Measurements from ENCODE around the gene ANKRD12. TPM values are rescaled to one million over a fixed set of nuclear protein-coding genes. Genes with fewer than 3 reads are reported as not detected.

ANKRD12 gene
- polyA plus RNA-seq, 1 donor (not counting 4 experiments of a cell fraction or from before 2014, with no cell fraction given), result 8.0 TPM

- Histone ChIP-seq H2AFZ (ENCODE audit: control insufficient read depth, low read length) (no peak overlapping the region), H4K20me1 (ENCODE audit: control insufficient read depth, extremely low read depth, insufficient read depth, low read length) (no peaks in the 10 kb centered on the region), H3K4me2 (ENCODE audit: control insufficient read depth, extremely low read depth, insufficient read depth, low read depth, low read length) (no peak overlapping the region), H3K27ac (ENCODE audit: control insufficient read depth, insufficient read depth, low read length) (no peak overlapping the region), H3K27me3 (ENCODE audit: control insufficient read depth, extremely low read depth, insufficient read depth, low read length) (no peaks in the 10 kb centered on the region), H3K9me1 (ENCODE audit: control insufficient read depth, extremely low read depth, insufficient read depth, low read length) (no peaks in the 10 kb centered on the region), H3K79me2 (ENCODE audit: control insufficient read depth, insufficient read depth, low read length) (peaks cover under 1% of the 10 kb centered on the region), H3K36me3 (ENCODE audit: control insufficient read depth in 2 of 2, extremely low read depth in 1 of 2, insufficient read depth in 2 of 2, low read length in 2 of 2) (peaks cover 0 to 3% of the 10 kb centered on the region in 2 experiments), H3K9ac (ENCODE audit: control insufficient read depth, extremely low read depth, insufficient read depth, low read length) (no peak overlapping the region), H3K4me3 (ENCODE audit: control insufficient read depth in 2 of 3, extremely low read depth in 1 of 3, insufficient read depth in 2 of 3, low read depth in 1 of 3, low read length in 3 of 3) (no peak overlapping the region), H3K4me1 (ENCODE audit: control insufficient read depth, extremely low read depth, insufficient read depth, low read length) (no peaks in the 10 kb centered on the region), H3K9me3 (ENCODE audit: control insufficient read depth, low read depth, low read length) (no peaks in the 10 kb centered on the region)
- dilution Hi-C loops (cut with MboI; ENCODE audit: extremely low pct_ligation_motif_present, low sequenced_read_pairs), result no loop called here
- no peak for FAIRE-seq
- TF ChIP-seq, protein P1, sequence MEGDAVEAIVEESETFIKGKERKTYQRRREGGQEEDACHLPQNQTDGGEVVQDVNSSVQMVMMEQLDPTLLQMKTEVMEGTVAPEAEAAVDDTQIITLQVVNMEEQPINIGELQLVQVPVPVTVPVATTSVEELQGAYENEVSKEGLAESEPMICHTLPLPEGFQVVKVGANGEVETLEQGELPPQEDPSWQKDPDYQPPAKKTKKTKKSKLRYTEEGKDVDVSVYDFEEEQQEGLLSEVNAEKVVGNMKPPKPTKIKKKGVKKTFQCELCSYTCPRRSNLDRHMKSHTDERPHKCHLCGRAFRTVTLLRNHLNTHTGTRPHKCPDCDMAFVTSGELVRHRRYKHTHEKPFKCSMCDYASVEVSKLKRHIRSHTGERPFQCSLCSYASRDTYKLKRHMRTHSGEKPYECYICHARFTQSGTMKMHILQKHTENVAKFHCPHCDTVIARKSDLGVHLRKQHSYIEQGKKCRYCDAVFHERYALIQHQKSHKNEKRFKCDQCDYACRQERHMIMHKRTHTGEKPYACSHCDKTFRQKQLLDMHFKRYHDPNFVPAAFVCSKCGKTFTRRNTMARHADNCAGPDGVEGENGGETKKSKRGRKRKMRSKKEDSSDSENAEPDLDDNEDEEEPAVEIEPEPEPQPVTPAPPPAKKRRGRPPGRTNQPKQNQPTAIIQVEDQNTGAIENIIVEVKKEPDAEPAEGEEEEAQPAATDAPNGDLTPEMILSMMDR (optimal IDR thresholded peaks at IDR 0.05 in 1 of 3, IDR thresholded peaks at IDR 0.05 in 1 of 3, conservative IDR thresholded peaks at IDR 0.05 in 1 of 3; ENCODE audit: extremely low read depth in 1 of 3, insufficient read depth in 2 of 3, low read length in 3 of 3), result no peak
- TF ChIP-seq EZH2 (IDR thresholded peaks at IDR 0.05; ENCODE audit: low read length), result no peak
- DNase-seq (ENCODE audit: low read depth, low spot score), result no peak
Observed at GRCh38 chr18:9184998-9185613, 48.5 kb downstream of the ANKRD12 start.

GRCh38 chr18:9188359-9189231 lies 52.0 kb downstream of the ANKRD12 start:
- FAIRE-seq, result peak; percentile 65
- dilution Hi-C loops (cut with MboI; ENCODE audit: extremely low pct_ligation_motif_present, low sequenced_read_pairs), result no loop called here
- TF ChIP-seq, protein P1 (optimal IDR thresholded peaks at IDR 0.05 in 1 of 3, IDR thresholded peaks at IDR 0.05 in 1 of 3, conservative IDR thresholded peaks at IDR 0.05 in 1 of 3; ENCODE audit: extremely low read depth in 1 of 3, insufficient read depth in 2 of 3, low read length in 3 of 3), result no peak
- TF ChIP-seq EZH2 (IDR thresholded peaks at IDR 0.05; ENCODE audit: low read length), result no peak

More at GRCh38 chr18:9188359-9189231, 52.0 kb downstream of the ANKRD12 start:
- H3K27me3 ChIP-seq (ENCODE audit: control insufficient read depth, extremely low read depth, insufficient read depth, low read length), result no peaks in the 10 kb centered on the region
- no peak overlapping the region for H2AFZ ChIP-seq (ENCODE audit: control insufficient read depth, low read length)
- H3K4me3 ChIP-seq (ENCODE audit: control insufficient read depth in 2 of 3, extremely low read depth in 1 of 3, insufficient read depth in 2 of 3, low read depth in 1 of 3, low read length in 3 of 3), result no peak overlapping the region
- H3K27ac ChIP-seq (ENCODE audit: control insufficient read depth, insufficient read depth, low read length), result no peak overlapping the region
- H3K9me3 ChIP-seq (ENCODE audit: control insufficient read depth, low read depth, low read length), result no peaks in the 10 kb centered on the region
- no peaks in the 10 kb centered on the region for H3K79me2 ChIP-seq (ENCODE audit: control insufficient read depth, insufficient read depth, low read length)
- H3K4me1 ChIP-seq (ENCODE audit: control insufficient read depth, extremely low read depth, insufficient read depth, low read length), result no peaks in the 10 kb centered on the region
- H4K20me1 ChIP-seq (ENCODE audit: control insufficient read depth, extremely low read depth, insufficient read depth, low read length), result no peaks in the 10 kb centered on the region
- peaks cover 3% of the 10 kb centered on the region in 2 experiments for H3K36me3 ChIP-seq (ENCODE audit: control insufficient read depth in 2 of 2, extremely low read depth in 1 of 2, insufficient read depth in 2 of 2, low read length in 2 of 2)
- H3K4me2 ChIP-seq (ENCODE audit: control insufficient read depth, extremely low read depth, insufficient read depth, low read depth, low read length), result no peak overlapping the region
- no peak for DNase-seq (ENCODE audit: low read depth, low spot score)
- H3K9me1 ChIP-seq (ENCODE audit: control insufficient read depth, extremely low read depth, insufficient read depth, low read length), result no peaks in the 10 kb centered on the region
- no peak overlapping the region for H3K9ac ChIP-seq (ENCODE audit: control insufficient read depth, extremely low read depth, insufficient read depth, low read length)
